GM21381 (cell line): ENCODE measurements around the gene REST.
A peak's percentile ranks its signal among the peaks of the same experiment; 100 is the strongest.
"Not testable (repeated sequence)": the region's sequence is repeated elsewhere in the genome, so short reads cannot be mapped to it uniquely, and the experiment has no call there.

Experiments used
- ATAC-seq: cut with Tn5 transposase; IDR thresholded peaks from one replicate; pipeline ENCODE4 v1.9.1; 2021; ENCODE audit warnings: mild to moderate bottlenecking, moderate library complexity; ENCODE audit not compliant: unreplicated experiment

Gene REST

GRCh38 chr4:56908206-56909085 is 746 bp downstream of the REST start:
- peak; percentile 59 for ATAC-seq

GRCh38 chr4:56909086-56909894 is 1.6 kb downstream of the REST start:
- ATAC-seq = peak; percentile 34

DNA sequence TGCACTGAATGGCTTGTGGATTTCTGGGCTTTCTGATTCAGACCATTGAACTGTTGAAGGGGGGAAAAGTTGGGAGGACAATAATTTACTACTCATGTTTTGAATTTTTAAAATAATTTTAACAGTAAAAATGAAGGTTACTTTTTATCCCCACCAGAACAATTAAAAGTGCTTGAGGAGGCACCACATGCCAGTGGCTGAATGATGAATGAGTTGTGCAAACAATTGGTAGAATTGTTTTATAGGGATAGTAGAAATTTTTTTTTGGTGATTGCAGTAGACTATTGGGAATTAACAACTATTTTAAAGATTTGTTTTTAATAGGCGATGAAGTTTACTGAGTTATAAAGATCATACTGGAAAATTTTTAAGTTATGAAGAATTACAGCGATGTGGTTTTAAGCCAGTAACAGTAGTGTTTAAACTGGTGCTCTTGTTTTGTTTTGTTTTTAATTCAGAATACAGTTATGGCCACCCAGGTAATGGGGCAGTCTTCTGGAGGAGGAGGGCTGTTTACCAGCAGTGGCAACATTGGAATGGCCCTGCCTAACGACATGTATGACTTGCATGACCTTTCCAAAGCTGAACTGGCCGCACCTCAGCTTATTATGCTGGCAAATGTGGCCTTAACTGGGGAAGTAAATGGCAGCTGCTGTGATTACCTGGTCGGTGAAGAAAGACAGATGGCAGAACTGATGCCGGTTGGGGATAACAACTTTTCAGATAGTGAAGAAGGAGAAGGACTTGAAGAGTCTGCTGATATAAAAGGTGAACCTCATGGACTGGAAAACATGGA is 2.7 kb downstream of the REST start:
- ATAC-seq = no peak

GRCh38 chr4:56914336-56914735 is 6.6 kb downstream of the REST start:
- no peak for ATAC-seq

- ATAC-seq = not testable (repeated sequence)
These were observed 7.3 kb downstream of the REST start for GRCh38 chr4:56914977-56915376.

- ATAC-seq = no peak
These were observed 19.5 kb downstream of the REST start for GRCh38 chr4:56927196-56927595.

DNA sequence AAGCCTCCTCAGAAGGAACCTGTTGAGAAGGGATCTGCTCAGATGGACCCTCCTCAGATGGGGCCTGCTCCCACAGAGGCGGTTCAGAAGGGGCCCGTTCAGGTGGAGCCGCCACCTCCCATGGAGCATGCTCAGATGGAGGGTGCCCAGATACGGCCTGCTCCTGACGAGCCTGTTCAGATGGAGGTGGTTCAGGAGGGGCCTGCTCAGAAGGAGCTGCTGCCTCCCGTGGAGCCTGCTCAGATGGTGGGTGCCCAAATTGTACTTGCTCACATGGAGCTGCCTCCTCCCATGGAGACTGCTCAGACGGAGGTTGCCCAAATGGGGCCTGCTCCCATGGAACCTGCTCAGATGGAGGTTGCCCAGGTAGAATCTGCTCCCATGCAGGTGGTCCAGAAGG is 22.9 kb downstream of the REST start:
- no peak for ATAC-seq

GRCh38 chr4:56931924-56932323 is 24.2 kb downstream of the REST start:
- no peak for ATAC-seq

DNA sequence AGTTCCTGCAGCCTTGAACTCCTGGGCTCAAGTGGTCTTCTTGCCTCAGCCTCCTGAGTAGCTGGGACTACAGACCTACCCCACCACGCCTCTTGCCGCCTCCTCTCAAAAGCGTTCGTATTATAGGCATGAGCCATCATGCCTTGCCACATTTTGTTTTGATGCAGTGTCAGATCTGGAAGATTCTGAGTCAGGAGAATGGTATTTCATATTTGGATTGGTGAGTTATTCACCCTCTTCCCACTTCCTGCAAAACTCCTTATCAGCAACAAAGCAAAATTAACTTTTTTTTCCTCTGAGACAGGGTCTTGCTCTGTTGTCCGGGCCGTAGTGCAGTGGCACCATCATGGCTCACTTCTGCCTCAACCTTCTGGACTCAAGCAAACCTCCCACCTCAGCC is 29.6 kb downstream of the REST start:
- ATAC-seq = no peak

GRCh38 chr4:56939826-56940225 is 32.1 kb downstream of the REST start:
- not testable (repeated sequence) for ATAC-seq

DNA sequence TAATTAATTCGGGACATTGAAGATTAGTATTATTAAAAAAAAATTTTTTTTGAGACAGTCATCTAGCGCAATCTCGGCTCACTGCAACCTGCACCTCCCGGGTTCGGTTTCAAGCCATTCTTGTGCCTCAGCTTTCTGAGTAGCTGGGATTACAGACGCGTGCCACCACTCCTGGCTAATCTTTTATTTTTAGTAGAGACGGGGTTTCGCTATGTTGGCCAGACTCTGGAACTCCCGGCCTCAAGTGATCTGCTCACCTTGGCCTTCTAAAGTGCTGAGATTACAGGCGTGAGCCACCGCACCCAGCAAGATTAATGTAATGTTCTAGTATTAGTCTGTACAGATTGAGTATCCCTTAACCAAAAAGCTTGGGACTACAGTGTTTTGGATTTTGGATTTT is 32.7 kb downstream of the REST start:
- ATAC-seq = no peak

GRCh38 chr4:56940971-56941370 is 33.3 kb downstream of the REST start:
- ATAC-seq = no peak

GRCh38 chr4:56941403-56941802 is 33.7 kb downstream of the REST start:
- ATAC-seq = no peak

DNA sequence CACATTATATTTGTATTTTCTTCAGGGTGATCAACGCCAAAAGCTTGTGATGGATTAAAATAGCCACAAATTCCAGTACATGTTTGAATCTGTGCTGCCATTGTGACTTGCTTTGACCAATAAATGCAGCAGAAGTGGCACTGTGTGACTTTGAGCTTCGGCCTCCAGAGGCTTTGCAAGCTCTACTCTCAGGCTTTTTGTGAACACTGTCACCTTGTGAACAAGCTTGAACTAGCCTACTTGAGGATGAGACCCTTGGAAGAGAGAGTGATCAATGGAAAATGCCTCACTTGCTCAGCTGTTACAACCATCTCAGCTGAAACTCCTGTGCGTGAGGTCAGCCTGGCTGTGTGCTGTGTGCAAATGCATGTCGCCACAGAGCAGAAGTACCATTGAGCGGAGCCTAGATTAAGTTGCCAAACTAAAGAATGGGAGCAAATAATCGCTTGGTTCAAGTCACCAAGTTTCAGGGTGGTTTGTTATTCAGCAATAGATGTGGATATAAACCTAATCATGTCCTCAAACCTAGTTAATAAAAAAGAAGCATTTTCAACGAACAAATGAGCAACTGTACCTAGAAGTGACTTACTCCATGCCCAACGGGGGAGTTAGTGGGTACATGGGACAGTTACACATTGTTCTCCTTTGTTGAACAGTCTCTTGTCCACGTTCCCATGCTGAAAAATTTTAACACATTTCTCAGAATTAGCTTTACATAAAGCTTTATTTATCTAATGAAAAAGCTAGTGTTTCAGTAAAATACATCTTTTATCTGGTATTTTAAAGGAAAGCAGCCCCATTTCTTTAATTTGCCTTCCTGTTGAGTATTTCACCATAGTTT is 46.2 kb downstream of the REST start:
- no peak for ATAC-seq

DNA sequence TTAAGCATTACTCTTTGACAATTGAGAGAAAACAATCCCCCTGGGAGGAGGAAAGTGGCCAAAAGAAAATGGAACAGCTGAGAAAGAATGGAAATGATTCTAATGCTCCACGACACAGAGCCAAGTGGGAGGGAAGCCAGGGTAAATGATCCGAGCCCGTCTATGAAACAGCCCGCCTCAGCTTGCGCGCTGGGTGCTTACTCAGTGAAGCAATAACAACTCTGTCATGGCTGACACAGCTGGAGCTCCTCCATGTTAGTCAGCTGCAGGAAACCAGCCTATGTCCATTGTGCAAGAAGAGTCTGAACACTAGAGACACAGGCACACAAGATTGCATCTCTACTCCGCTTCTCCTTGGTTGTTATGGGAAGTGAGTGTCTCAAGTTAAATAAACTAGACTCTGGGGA is 50.4 kb downstream of the REST start:
- no peak for ATAC-seq

GRCh38 chr4:56959100-56959499 is 51.4 kb downstream of the REST start:
- ATAC-seq = no peak

DNA sequence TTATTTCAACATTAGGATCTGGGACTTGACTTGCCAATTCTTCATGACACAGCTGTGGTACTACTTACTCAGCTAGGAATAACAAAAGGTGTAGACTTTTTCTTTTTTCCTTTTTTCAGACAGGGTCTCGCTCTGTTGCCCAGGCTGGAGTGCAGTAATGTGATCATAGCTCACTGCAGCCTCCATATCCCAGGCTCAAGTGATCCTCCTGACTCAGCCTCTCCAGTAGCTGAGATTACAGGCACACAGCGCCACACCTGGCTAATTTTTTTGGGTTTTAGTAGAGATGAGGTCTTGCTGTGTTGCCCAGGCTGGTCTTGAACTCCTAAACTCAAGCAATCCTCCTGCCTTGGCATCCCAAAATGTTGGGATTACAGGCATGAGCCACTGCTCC is 53.4 kb downstream of the REST start:
- ATAC-seq = no peak

GRCh38 chr4:56971383-56971782 is 63.7 kb downstream of the REST start:
- no peak for ATAC-seq

GRCh38 chr4:56972389-56972788 is 64.7 kb downstream of the REST start:
- ATAC-seq = no peak

DNA sequence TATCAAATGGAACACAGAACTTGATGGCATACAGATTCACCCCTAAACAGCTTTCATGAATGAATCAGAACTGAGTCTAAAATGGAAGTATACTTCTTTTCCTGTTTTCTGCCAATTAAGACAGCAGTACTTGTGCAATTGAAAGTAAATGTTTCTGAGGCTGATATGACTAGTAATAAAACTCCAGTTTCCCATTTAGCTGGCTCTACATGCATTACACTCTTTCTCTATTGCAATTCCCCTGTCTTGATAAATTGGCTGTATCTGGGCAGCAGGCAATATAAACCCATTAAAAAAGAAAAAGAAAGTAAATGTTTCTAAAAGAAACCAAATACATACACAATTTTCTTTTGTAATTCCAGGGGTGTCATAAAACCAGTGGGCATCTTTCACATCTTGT is 65.1 kb downstream of the REST start:
- ATAC-seq = no peak
